CD4-positive, alpha-beta T cell treated with Interleukin-15 for 4 hours (primary cell): ENCODE measurements around the gene CACNA1S.

ENCODE experiments used
- DNase-seq: peaks from one replicate; pipeline ENCODE4 v3.0.0-alpha.2; 2020; ENCODE audit warnings: low spot score

CACNA1S gene

GRCh38 chr1:201028461-201028889, 83.8 kb downstream of the CACNA1S start:
- no peak for DNase-seq

GRCh38 chr1:201026836-201027235, 85.4 kb downstream of the CACNA1S start:
- DNase-seq = no peak

- no peak for DNase-seq
Observed at GRCh38 chr1:201026234-201026633, 86.0 kb downstream of the CACNA1S start.

GRCh38 chr1:201025571-201026002, 86.6 kb downstream of the CACNA1S start:
- no peak for DNase-seq

DNA sequence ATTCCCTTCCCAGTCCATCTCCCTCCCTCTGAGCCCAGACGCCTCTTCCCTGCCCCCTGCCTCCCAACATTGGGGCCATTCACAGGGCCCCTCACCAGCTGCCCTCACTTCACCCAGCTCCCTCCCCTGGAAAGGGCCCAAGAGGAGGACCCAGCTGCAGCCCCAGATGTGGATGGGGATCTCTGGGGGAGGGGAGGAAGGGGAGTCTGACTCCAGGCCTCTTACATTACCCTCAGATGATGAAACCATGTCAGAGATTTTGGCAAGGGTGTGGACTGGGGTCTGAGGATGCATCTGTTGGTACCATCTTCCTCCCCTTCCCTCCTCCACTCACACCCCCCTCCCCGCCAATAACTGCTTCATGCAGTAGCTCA, 87.6 kb downstream of the CACNA1S start:
- no peak for DNase-seq

DNA sequence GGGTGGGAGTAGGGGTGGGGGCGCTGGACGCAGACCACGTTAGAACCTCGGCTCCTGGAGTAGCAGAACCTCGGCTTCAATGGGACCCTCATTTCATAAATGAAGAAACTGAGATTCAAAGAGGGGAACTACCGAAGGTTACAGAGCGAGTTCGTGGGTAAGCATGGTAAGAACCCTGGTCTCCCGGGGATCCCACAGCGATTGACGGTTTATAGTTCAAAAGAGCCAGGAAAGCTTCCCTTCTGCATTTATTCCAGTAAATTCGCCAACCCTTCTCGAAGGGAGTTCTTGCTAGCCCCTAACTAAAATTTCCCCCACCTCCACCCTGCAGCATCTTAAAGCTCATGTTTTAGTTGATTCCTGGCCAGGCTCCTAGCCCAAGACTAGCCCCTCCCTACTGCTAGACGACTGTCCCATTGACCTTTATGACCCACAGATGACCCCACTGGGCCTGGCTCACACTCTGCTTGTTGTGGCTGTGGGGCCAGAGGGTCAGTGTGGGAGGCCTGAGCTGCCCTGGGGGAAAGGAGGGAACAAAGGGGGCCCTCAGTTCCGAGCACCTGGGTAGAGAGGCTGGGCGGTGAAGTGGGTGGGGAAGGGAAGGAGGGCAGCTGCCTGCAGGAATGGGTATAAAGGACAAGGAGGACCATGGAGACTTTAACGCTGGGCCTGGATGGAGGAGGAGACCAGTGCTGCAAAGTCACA, 88.2 kb downstream of the CACNA1S start:
- DNase-seq = no peak

GRCh38 chr1:201023517-201023902, 88.7 kb downstream of the CACNA1S start, which contains the start of gene KIF21B:
TSS of gene KIF21B (minus strand) at chr1:201023714. CDS start at chr1:201023383, 331 bp downstream.
- peak; percentile 91 for DNase-seq

DNA sequence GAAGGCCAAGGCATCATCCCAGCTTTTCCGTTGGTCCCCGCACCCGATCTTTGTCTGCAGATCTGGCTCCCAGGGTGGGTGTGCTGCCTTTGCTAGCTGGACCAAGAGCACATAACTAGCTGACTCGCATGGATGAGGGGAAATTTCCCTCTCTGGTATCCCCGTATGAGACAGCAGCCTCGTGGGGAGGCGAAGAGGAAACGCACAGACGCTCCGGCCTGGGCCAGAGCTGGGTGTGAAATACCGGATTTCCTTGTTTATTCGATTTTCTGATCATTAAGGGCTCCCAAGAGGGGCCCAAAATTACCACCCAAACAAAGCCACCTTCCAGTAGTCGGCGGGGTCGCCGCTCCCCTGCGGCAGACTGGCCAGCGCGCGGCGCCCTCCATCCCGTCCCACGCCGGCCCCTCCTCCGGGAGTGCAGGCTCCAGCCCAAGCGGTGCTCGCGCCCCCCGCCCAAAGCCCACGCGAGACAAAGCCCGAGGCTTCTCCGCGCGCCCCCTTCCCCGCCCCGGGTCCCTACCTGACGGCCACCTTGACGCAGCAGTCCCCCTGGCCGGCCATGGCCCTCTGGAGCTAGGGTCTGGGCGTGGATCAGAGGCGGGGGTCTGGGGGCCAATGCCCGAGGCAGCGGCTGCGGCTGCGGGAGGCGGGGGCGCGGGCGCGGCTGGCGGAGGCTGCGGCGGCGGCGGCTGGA, 89.3 kb downstream of the CACNA1S start:
- peak; percentile 42 for DNase-seq

GRCh38 chr1:201022493-201022819, 89.8 kb downstream of the CACNA1S start:
- no peak for DNase-seq

DNA sequence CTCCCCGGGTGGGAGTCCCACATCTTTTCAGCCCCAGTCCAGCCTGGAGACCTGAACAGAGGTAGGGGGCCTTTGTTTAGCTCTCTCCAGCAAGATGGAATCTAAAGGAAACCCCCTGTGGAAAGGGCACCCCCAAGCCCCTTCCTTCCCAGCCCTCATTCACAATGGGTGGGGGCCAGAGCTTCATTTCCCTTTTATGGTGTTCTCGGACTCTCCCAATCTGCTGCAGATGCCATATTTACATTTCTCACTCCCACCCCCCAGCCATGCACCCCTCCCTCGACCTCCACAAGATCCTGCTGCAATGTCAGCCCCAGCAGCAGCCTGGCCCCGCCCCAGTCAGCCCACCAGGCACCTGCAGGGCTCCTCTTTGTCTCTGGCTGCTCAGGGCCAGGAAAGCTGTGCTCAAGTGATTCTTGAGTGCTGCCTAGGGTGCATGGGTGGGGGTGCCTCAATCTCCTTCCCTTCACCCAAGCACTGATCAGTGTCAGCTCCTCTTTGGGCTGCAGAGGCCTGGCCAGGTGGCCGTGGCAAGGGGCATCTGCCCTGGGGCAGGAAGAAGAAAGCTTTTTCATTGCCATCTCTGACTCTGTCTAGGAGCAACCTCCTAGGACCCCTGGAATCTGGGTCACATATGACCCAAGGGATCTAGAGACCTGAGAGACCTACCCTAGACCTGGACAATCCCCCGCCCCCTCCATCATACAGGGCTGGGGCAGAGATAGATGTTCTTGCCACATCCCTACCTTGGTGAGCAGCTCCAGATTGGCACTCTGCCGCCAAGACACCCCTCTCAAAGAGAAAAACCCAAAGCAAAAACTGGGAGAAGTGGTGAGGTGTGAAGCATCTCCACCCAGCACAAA, 90.4 kb downstream of the CACNA1S start:
- DNase-seq = peak; percentile 10

GRCh38 chr1:201020721-201021629, 91.3 kb downstream of the CACNA1S start:
- DNase-seq = peak; percentile 29

DNA sequence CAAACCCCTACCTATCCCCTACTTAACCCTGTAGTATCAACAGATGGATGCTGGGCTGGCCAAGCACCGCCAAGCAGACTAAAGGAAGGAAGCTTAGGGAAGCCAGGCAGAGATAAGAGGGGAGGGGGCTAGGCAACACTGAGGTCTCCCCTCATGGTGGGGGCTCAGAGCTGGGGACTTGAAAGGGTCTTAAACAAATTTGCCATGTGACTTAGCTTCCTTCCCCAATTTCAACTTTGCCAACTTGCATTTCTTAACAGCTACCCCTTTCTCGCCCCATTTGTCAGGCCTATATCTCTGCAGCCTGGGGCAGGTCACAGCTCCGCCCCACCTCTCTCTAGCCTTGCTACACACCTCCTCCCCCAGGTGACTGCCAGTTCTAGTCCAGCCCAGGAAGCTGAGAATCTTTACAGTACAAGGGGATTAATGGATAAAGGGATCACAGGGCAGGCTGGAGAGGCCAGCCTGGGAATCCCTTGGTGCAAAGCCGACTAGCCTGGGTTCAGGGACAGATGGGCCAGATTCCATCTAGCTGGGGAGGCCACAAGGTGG, 92.1 kb downstream of the CACNA1S start:
- DNase-seq = peak; percentile 39

- DNase-seq = peak; percentile 89
Observed at GRCh38 chr1:201019321-201019977, 92.8 kb downstream of the CACNA1S start.

GRCh38 chr1:201017828-201018163, 94.4 kb downstream of the CACNA1S start:
- DNase-seq = no peak

DNA sequence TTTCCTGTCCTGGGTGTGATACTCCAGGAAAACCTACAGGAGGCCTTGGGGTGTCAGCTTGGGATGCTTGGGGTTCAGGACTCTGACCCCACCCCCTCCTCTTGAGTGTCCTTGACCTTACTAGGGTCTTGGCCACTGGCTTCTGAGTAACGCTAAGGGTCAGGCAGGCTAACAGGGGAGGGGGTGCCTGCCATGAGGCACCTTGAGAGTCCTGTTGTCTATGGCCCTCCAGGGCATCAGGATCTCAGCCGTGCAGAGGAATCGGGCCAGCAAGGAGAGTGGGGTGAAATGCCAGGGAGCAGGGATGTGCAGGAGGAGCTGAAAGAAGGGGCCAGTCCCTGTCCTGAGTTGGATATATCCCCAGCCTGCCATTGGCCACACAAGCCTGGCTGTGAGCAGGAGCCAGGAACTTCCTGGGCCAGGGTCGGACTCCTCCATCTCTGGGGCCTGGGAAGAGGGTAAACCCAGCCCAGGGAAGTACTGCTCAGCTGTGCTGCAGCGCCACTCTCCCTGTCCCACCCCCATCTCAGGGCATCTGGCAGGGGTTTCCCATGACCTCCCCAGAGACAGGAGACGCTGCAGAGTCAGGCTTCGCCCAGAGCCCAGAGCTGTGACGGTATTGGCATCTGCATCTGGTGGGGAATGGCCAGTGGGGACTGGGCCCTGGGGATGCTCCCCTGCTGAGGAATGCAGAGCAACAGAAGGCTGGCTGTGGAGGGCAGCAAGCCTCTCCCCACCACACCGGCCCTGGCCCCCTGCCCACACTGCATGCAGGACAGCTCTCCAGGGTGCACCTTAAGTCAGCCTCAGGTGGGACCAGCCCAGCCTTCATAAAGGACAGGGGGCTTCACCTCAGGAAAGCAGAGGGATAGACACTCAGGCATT, 95.0 kb downstream of the CACNA1S start:
- no peak for DNase-seq

DNA sequence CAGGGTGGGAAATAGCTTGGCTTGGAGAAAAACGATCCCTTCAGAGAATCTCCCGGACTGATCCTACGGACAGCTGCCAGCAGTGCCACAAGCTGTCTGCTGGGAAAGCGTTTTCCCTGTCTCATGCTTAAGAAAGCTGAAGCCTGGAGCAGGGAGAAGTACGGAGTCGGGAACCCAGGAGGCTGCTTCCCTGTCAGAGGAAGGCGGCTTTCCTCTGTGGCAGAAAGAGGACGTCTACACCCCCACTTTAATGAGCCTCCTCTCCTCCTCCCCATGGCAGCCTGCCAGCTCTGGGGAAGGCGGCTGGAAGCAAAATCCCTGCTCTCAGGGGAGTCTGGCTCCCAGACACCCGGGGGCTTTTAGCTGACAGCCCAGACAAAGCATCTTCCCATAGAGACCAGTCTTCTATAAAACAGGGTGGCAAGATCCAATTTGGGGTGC, 96.0 kb downstream of the CACNA1S start:
- no peak for DNase-seq

DNA sequence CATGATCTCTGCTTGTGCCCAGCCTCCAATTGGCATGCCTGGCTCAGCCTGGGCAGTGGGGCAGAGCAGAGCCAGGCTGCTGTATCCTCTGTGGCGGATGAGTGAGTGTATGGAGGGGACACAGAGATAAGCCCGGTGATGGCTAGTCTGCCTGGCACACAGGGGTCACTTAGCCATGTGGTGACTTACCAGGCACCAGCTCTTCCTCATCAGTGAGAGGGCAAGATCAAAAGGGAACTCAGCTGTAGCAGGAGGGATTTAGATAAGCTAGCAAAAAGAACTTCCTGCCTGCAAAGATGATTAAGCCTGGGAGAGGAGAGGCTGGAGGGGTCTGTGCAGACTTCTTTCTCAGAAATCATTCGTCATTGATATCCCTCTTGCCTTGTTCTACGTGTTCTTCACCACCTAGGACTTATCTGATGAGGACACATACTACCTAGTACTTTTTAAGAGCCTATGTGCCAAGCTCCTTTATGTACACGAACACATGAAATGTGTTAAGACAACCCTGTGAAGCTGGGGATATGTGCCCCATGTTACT, 96.6 kb downstream of the CACNA1S start:
- peak; percentile 70 for DNase-seq

- peak; percentile 7 for DNase-seq
Observed at GRCh38 chr1:201014816-201015200, 97.4 kb downstream of the CACNA1S start.

- no peak for DNase-seq
Observed at GRCh38 chr1:201013991-201014815, 98.0 kb downstream of the CACNA1S start.
